ENCODE data around the gene SYNC.
A peak's percentile ranks its signal among the peaks of the same experiment; 100 is the strongest.

The SYNC gene

GRCh38 chr1:32741059-32741412, 38.5 kb upstream of the SYNC start:
- Histone ChIP-seq H3K9me3 (ENCODE audit: control insufficient read depth, insufficient read depth, low read length) (no peaks in the 10 kb centered on the region), H3K36me3 (ENCODE audit: control insufficient read depth, insufficient read depth, low read length) (no peaks in the 10 kb centered on the region), H3K27me3 (ENCODE audit: control insufficient read depth, insufficient read depth, low read length) (no peaks in the 10 kb centered on the region), H3K4me3 (ENCODE audit: low read depth, low read length) (peak overlapping the region; percentile 64), H3K9ac (ENCODE audit: low read depth, low read length) (no peak overlapping the region), H3K4me1 (ENCODE audit: control insufficient read depth, insufficient read depth, low read length) (peaks cover 18% of the 10 kb centered on the region)

DNA sequence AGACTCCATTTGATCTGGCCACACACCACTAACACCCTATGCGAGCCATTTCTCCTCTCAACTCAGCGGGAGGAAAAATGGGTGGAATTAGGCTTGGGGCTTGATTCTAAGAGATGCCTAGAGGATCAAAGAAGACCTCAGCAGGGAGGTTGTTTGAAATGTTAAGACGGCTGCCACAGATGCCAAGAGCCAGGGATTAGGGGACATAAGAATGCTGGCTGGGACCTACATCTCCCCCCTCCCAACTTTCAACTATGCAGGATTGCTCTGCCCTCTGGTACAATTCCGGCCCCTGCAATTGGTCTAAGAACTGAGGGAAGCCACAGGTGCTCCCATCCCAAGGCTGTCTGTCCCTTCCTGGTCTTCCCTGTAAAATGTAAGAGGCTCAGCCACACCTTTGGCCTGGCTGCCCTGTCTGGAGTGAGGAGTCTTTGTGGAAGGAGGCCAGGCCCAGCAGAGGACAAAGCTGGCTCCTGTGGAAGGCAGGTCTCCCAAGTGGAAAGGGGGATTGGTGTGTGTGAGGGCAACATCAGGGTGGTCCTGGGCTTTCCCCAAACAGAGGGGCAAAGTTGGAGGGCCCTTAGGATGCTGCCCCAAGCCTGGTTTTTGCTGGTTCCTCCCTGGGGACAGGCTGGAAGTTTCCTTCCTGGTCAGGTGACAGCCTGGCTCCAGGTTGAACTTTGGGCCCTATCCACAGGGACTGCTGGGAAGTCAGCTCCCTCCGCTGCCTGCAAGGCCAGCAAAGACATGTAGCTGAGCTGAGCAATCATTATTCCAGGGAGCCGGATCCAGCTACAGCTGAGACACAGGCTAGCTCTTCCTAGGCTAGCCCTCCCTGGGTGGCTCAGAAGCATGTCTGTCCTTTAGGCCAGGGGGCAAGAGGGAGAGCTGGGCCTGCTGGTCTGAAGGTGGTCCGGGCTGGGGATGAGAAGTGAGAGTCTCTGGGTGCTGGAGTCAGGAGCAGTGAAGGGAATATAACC, 34.5 kb upstream of the SYNC start:
- Histone ChIP-seq H3K36me3 (ENCODE audit: control insufficient read depth, insufficient read depth, low read length) (no peaks in the 10 kb centered on the region), H3K9ac (ENCODE audit: low read depth, low read length) (no peak overlapping the region), H3K9me3 (ENCODE audit: control insufficient read depth, insufficient read depth, low read length) (no peaks in the 10 kb centered on the region), H3K4me3 (ENCODE audit: low read depth, low read length) (peak overlapping the region; percentile 24), H3K27me3 (ENCODE audit: control insufficient read depth, insufficient read depth, low read length) (no peaks in the 10 kb centered on the region), H3K4me1 (ENCODE audit: control insufficient read depth, insufficient read depth, low read length) (peaks cover 14% of the 10 kb centered on the region)

DNA sequence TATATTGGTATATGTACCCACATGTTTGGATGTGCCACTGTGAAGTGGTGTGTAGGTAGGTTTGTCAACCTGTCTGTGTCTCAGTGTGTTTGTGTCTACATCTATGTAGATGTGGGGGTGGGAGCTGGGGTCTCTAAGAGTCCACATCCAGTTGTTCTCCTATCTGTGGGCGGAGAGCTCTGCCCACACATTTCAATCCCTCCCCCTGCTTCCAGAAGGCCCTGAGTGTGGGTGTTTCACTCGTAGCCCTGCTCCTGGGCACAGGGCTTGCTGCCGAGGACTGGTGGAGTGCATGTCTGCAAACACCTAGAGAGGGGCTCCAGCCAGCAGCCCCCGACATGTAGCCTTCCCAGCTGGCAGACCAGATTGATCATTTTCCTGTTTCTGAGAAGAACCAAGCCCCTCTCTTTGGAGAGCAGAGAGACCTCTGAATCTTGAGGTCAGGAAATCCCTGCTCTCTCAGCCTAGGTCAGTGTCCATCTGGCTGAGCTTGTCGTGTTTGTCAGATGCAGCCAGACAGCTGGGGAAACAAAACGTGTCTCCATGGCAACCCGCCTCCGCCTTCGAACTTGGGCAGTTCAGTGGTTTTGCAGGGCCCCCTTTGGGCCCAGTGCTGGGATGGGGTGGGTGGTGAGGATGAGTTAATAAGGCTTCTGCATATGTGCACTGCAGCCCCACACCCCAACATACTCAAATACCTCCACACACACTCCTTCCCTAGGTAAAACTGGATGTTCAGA, 31.2 kb upstream of the SYNC start:
- H3K4me3 ChIP-seq (ENCODE audit: low read depth, low read length), result no peak overlapping the region
- H3K36me3 ChIP-seq (ENCODE audit: control insufficient read depth, insufficient read depth, low read length), result no peaks in the 10 kb centered on the region
- H3K9ac ChIP-seq (ENCODE audit: low read depth, low read length), result no peak overlapping the region
- no peaks in the 10 kb centered on the region for H3K27me3 ChIP-seq (ENCODE audit: control insufficient read depth, insufficient read depth, low read length)
- H3K9me3 ChIP-seq (ENCODE audit: control insufficient read depth, insufficient read depth, low read length), result no peaks in the 10 kb centered on the region
- H3K4me1 ChIP-seq (ENCODE audit: control insufficient read depth, insufficient read depth, low read length), result peaks cover 16% of the 10 kb centered on the region

DNA sequence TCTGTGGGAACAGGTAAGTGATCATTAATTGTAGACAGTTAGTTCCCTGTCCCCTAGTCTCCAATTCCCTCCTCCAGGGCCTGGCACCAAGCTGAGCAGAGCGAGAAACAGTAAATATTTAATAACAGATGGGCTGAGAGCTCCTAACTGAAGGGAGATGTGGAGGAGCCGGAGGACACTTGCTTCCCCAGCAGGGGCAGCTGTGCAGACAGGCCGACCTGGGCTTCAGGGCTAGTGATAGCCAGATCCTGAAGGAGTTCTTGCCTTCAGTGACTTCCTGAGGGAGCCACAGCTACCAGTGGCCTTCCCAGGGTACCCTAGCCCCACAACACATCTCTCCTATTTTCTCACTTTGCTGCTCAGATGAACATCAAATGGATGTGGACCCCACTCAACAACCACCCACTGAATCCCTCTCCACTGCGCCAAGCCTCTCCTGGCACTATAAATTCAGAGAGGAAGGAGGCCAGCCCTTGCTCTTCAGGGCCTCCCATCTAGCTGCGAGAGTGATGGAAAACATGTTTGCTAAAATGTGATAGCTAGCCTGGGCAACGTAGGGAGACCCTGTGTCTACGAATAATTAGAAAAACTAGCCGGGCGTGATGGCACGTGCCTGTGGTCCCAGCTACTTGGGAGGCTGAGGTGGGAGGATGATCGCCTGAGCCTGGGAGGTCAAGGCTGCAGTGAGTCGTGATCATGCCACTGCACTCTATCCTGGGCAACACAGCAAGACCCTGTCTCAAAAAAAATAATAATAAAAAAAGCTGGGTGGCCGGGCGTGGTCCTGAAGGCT, 26.9 kb upstream of the SYNC start:
- no peaks in the 10 kb centered on the region for H3K9me3 ChIP-seq (ENCODE audit: control insufficient read depth, insufficient read depth, low read length)
- H3K4me1 ChIP-seq (ENCODE audit: control insufficient read depth, insufficient read depth, low read length), result peaks cover 16% of the 10 kb centered on the region
- no peak overlapping the region for H3K9ac ChIP-seq (ENCODE audit: low read depth, low read length)
- H3K4me3 ChIP-seq (ENCODE audit: low read depth, low read length), result no peak overlapping the region
- no peaks in the 10 kb centered on the region for H3K36me3 ChIP-seq (ENCODE audit: control insufficient read depth, insufficient read depth, low read length)
- H3K27me3 ChIP-seq (ENCODE audit: control insufficient read depth, insufficient read depth, low read length), result no peaks in the 10 kb centered on the region

GRCh38 chr1:32728413-32729077, 26.0 kb upstream of the SYNC start:
- Histone ChIP-seq H3K36me3 (ENCODE audit: control insufficient read depth, insufficient read depth, low read length) (no peaks in the 10 kb centered on the region), H3K9me3 (ENCODE audit: control insufficient read depth, insufficient read depth, low read length) (no peaks in the 10 kb centered on the region), H3K4me1 (ENCODE audit: control insufficient read depth, insufficient read depth, low read length) (peaks cover 13% of the 10 kb centered on the region), H3K9ac (ENCODE audit: low read depth, low read length) (no peak overlapping the region), H3K4me3 (ENCODE audit: low read depth, low read length) (no peak overlapping the region), H3K27me3 (ENCODE audit: control insufficient read depth, insufficient read depth, low read length) (no peaks in the 10 kb centered on the region)

DNA sequence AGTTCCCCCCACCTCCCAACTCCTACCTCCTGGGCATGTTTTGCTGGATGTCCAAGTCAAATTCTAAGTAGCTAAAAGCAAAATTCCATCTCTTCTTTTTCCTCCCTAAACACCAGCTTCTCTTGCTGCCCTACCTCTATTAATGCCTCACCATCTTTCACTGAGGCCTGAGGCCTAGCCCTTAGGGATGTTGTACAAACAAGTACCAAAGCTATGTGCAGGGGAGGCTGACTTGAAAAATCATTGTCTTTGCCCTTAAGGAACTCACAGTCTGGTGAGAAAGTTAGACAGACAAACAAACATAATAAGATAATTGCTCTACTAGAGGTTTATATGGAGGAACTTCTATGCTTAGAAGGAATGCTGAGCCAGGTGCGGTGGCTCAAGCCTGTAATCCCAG, 25.3 kb upstream of the SYNC start:
- Histone ChIP-seq H3K9ac (ENCODE audit: low read depth, low read length) (no peak overlapping the region), H3K36me3 (ENCODE audit: control insufficient read depth, insufficient read depth, low read length) (no peaks in the 10 kb centered on the region), H3K9me3 (ENCODE audit: control insufficient read depth, insufficient read depth, low read length) (no peaks in the 10 kb centered on the region), H3K4me1 (ENCODE audit: control insufficient read depth, insufficient read depth, low read length) (peaks cover 13% of the 10 kb centered on the region), H3K4me3 (ENCODE audit: low read depth, low read length) (no peak overlapping the region), H3K27me3 (ENCODE audit: control insufficient read depth, insufficient read depth, low read length) (no peaks in the 10 kb centered on the region)

DNA sequence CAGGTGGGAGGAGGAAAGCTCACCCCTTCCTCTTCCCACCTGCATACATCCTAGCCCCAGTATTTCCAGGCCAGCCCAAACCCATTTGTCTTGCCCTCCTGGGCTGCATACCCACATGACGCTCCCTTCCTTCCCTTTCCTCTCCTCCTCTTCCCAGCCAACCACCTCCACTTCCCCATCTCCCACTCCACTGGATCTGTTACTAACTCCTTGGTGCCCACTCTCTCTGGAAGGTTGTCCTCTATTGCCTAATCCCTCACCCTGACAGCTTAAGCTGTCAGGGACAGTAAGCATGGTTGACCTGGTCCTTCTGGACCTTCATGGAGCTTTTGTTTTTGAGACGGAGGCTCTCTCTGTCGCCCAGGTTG, 23.0 kb upstream of the SYNC start:
- no peak overlapping the region for H3K9ac ChIP-seq (ENCODE audit: low read depth, low read length)
- H3K9me3 ChIP-seq (ENCODE audit: control insufficient read depth, insufficient read depth, low read length), result no peaks in the 10 kb centered on the region
- peaks cover 11% of the 10 kb centered on the region for H3K4me1 ChIP-seq (ENCODE audit: control insufficient read depth, insufficient read depth, low read length)

DNA sequence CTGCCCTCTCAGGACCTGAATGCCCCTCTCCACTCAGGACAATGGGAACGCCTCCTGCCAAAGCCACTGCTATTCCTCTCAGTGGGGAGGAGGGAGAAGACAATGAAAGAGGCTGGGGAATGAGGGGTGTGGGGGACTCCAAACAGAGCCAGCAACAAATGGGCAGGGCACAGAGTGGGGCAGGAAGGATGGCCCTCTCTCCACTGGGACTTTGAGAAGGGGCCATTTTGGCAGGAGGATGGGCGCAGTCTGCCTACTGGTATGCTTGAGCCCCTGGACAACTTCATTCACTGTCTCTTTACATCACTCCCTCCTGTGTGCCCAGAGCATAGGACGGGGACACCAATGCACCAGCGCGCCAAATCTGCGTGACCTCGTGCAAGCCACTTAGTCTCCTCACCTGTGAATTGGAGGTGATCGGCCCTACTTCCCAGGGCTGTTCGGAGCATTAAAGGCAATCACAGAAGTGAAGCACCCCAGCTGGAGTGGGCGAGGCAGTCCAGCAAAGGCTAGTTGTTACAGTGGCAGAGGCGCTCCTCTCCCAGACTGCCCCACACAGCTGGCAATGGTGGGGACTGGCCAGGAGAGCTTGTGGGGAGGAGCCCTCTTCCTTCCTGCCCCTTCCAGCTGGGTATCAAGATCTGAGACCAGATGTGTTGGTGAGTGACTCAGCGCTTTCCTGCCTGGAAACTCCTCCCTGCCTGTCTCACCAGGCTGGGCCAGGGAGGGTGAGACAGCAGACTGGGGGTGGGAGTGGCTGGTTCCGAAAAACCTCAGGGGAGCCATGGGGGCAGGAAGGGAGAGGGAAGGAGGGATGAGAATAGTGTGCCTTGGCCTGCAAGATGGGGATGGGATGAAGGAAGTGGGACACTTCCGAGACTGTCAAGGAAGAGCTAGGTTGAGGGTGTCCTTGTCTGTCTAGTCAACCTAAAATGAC, 22.4 kb upstream of the SYNC start:
- no peak overlapping the region for H3K9ac ChIP-seq (ENCODE audit: low read depth, low read length)
- no peaks in the 10 kb centered on the region for H3K9me3 ChIP-seq (ENCODE audit: control insufficient read depth, insufficient read depth, low read length)
- H3K27me3 ChIP-seq (ENCODE audit: control insufficient read depth, insufficient read depth, low read length), result no peaks in the 10 kb centered on the region
- no peak overlapping the region for H3K4me3 ChIP-seq (ENCODE audit: low read depth, low read length)
- H3K36me3 ChIP-seq (ENCODE audit: control insufficient read depth, insufficient read depth, low read length), result no peaks in the 10 kb centered on the region
- peaks cover 11% of the 10 kb centered on the region for H3K4me1 ChIP-seq (ENCODE audit: control insufficient read depth, insufficient read depth, low read length)

More for the DNA sequence above, 23.0 kb upstream of the SYNC start:
- H3K27me3 ChIP-seq (ENCODE audit: control insufficient read depth, insufficient read depth, low read length), result no peaks in the 10 kb centered on the region
- H3K4me3 ChIP-seq (ENCODE audit: low read depth, low read length), result no peak overlapping the region
- no peaks in the 10 kb centered on the region for H3K36me3 ChIP-seq (ENCODE audit: control insufficient read depth, insufficient read depth, low read length)

DNA sequence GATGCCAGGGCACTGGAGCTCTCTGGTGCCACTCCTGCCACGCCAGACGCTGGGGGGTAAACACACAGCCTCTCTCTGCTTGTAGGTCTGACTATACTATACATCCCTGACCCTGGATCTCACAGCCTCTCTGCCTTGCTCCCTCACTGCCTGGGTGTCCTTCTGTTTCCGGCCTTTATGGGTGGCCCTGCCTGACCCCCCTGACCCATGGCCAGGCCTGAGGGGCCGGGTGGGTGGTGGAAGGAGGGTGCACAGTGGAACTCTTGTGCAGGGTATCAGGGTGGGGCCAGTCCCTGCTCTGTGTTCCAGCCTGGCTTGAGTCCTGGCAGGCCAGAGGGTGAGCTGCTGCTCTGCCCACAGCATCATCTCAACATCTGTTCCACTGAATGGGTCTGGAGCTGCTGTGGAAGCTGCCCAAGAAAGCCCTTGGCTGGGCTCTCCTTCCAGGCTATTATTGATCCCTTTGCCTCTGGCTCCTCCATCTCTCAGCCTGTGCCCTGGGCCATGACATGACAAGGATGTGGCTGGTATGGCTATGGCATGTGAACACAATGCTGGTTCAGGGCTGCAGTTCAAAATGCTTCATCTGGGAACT, 17.2 kb upstream of the SYNC start:
- no peak overlapping the region for H3K4me3 ChIP-seq (ENCODE audit: low read depth, low read length)
- H3K9ac ChIP-seq (ENCODE audit: low read depth, low read length), result no peak overlapping the region
- H3K36me3 ChIP-seq (ENCODE audit: control insufficient read depth, insufficient read depth, low read length), result no peaks in the 10 kb centered on the region
- peaks cover 11% of the 10 kb centered on the region for H3K4me1 ChIP-seq (ENCODE audit: control insufficient read depth, insufficient read depth, low read length)
- no peaks in the 10 kb centered on the region for H3K27me3 ChIP-seq (ENCODE audit: control insufficient read depth, insufficient read depth, low read length)
- H3K9me3 ChIP-seq (ENCODE audit: control insufficient read depth, insufficient read depth, low read length), result no peaks in the 10 kb centered on the region

- Histone ChIP-seq H3K4me3 (ENCODE audit: low read depth, low read length) (no peak overlapping the region), H3K9me3 (ENCODE audit: control insufficient read depth, insufficient read depth, low read length) (no peaks in the 10 kb centered on the region), H3K9ac (ENCODE audit: low read depth, low read length) (peak overlapping the region; percentile 8), H3K27me3 (ENCODE audit: control insufficient read depth, insufficient read depth, low read length) (no peaks in the 10 kb centered on the region), H3K4me1 (ENCODE audit: control insufficient read depth, insufficient read depth, low read length) (peaks cover 9% of the 10 kb centered on the region), H3K36me3 (ENCODE audit: control insufficient read depth, insufficient read depth, low read length) (no peaks in the 10 kb centered on the region)
These were observed 16.0 kb upstream of the SYNC start for GRCh38 chr1:32718527-32718926.

Data from iPS-15b (cell line).